ENCODE measurements around the gene SORD. TPM values are rescaled to one million over a fixed set of nuclear protein-coding genes. Genes with fewer than 3 reads are reported as not detected.
"Not testable (repeated sequence)": the region's sequence is repeated elsewhere in the genome, so short reads cannot be mapped to it uniquely, and the experiment has no call there.

Gene SORD
- total RNA-seq, 1 donor from 2014 or later = 1.6 TPM

DNA sequence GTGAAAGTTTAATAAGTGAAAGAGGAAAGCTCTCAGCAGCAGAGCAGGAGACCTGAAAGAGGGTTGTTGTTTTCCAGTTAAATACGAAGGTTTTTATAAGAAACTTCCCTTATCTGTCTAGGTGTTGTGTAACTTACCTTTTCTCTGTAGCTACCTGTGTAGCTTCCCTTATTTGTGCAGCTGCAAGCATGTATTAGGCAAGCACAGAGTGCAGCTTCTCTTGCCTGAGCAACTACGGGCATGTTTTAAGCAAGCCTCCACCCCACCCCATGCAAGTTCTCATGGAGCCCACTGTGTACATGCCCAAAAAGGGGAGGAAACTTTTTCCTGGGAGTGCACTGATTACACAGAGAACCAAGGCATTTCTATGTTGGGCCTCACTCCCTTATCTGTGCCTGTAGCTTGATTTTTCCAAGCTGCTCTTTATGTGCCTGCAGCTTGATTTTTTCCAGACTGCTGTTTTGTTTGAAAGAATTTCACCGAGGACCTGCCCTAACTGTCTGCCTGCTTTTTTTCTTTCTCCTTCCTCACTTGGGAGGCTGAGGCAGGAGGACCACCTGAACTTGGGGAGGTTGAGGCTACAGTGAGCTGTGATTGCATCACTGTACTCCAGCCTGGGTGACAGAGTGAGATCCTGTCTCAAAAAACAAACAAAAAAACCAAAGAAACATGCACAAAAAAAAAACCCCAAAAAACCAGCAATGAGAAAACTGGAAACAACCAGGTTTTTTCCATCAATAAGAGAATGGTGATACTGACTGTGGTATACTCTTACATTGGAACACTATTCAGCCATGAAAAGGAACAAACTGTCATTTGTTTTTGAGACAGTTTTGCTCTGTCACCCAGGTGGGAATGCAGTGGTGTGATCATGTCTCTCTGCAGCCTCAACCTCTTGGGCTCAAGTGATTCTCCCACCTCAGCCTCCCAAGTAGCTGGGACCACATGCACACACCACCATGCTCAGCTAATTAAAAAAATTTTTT is 36.0 kb downstream of the SORD start:
- not testable (repeated sequence) for H3K4me3 ChIP-seq (ENCODE audit: low read length in 3 of 3); H3K4me1 ChIP-seq (ENCODE audit: control insufficient read depth in 3 of 3, insufficient read depth in 3 of 3, low read length in 3 of 3)

GRCh38 chr15:45062301-45062700 is 39.3 kb downstream of the SORD start:
- not testable (repeated sequence) for H3K27me3 ChIP-seq (ENCODE audit: control insufficient read depth in 3 of 3, insufficient read depth in 3 of 3, low read length in 3 of 3); H3K4me3 ChIP-seq (ENCODE audit: low read length in 3 of 3); H3K4me1 ChIP-seq (ENCODE audit: control insufficient read depth in 3 of 3, insufficient read depth in 3 of 3, low read length in 3 of 3); H3K9ac ChIP-seq (ENCODE audit: low read depth in 1 of 3, low read length in 3 of 3); H3K27ac ChIP-seq (ENCODE audit: low read depth, low read length); H3K36me3 ChIP-seq (ENCODE audit: control insufficient read depth in 3 of 3, insufficient read depth in 3 of 3, low read length in 3 of 3); H3K9me3 ChIP-seq (ENCODE audit: control insufficient read depth in 3 of 3, low read length in 3 of 3)

More for the DNA sequence above, 36.0 kb downstream of the SORD start:
- H3K36me3 ChIP-seq (ENCODE audit: control insufficient read depth in 3 of 3, insufficient read depth in 3 of 3, low read length in 3 of 3); H3K9ac ChIP-seq (ENCODE audit: low read depth in 1 of 3, low read length in 3 of 3); H3K27me3 ChIP-seq (ENCODE audit: control insufficient read depth in 3 of 3, insufficient read depth in 3 of 3, low read length in 3 of 3); H3K9me3 ChIP-seq (ENCODE audit: control insufficient read depth in 3 of 3, low read length in 3 of 3); H3K27ac ChIP-seq (ENCODE audit: low read depth, low read length): not testable (repeated sequence)

DNA sequence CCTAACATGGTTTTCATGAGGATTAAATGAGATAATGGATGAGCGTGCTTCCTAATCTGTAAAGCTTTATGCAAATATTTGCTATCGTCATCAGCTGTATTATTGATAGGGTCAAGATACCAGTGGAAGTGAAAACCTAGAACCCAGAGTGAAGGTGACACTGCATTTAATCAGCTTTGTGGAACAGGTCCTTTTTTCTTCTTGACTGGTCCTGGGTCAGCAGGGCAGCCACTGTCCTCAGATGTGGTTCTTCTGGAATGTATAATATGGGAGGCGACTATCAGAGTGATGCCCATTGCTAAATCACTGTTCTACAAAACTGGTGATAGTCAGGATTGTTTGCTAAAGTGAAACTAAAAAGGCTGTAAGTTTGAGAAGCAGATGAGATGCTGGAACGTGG is 41.4 kb downstream of the SORD start:
- no peak overlapping the region for H3K4me3 ChIP-seq (ENCODE audit: low read length in 3 of 3)
- no peaks in the 10 kb centered on the region for H3K36me3 ChIP-seq (ENCODE audit: control insufficient read depth in 3 of 3, insufficient read depth in 3 of 3, low read length in 3 of 3)
- no peak overlapping the region for H3K9ac ChIP-seq (ENCODE audit: low read depth in 1 of 3, low read length in 3 of 3)
- no peaks in the 10 kb centered on the region for H3K27me3 ChIP-seq (ENCODE audit: control insufficient read depth in 3 of 3, insufficient read depth in 3 of 3, low read length in 3 of 3)
- no peaks in the 10 kb centered on the region for H3K4me1 ChIP-seq (ENCODE audit: control insufficient read depth in 3 of 3, insufficient read depth in 3 of 3, low read length in 3 of 3)
- H3K27ac ChIP-seq (ENCODE audit: low read depth, low read length) = no peak overlapping the region
- H3K9me3 ChIP-seq (ENCODE audit: control insufficient read depth in 3 of 3, low read length in 3 of 3) = no peaks in the 10 kb centered on the region

DNA sequence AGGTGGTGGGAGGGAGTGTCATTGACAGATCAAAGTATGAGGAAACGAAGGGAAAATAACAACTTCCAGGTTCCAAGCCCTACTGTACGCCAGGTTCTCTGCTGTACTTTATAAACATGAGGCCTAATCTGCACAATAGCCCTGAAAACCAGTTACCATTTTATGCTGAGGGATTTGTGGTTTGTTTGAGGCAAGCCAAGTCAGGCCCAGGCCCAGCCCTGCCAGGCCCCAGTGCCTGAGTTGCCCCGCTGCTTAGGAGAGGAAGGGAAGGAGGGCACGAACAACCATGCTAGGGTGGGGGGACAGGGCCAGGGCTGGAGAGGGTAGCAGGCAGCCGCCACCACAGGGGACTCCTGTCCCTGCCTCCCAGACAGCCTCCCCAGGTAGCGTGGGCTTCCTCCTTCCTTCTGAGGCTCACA is 47.0 kb downstream of the SORD start:
- not testable (repeated sequence) for H3K9ac ChIP-seq (ENCODE audit: low read depth in 1 of 3, low read length in 3 of 3); H3K36me3 ChIP-seq (ENCODE audit: control insufficient read depth in 3 of 3, insufficient read depth in 3 of 3, low read length in 3 of 3); H3K27ac ChIP-seq (ENCODE audit: low read depth, low read length); H3K4me3 ChIP-seq (ENCODE audit: low read length in 3 of 3); H3K4me1 ChIP-seq (ENCODE audit: control insufficient read depth in 3 of 3, insufficient read depth in 3 of 3, low read length in 3 of 3); H3K9me3 ChIP-seq (ENCODE audit: control insufficient read depth in 3 of 3, low read length in 3 of 3); H3K27me3 ChIP-seq (ENCODE audit: control insufficient read depth in 3 of 3, insufficient read depth in 3 of 3, low read length in 3 of 3)

DNA sequence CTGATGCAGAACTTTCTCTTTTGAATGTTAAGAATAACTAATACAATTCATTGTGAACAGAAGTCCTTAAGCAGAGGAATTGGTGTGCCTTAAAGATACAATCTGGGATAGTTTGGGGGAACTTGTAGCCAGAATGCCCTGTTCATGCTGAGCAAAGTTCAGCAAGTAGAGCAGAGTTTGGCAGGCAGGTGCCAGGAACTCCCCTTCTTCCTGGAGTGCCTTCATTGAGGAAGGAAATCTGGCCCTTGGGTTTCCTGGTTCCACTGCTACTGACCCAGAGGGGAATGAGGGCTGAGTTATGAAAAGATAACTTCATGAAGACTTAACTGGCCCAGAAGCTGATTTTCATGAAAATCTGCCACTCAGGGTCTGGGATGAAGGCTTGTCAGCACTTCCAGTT is 50.6 kb downstream of the SORD start:
- H3K9ac ChIP-seq (ENCODE audit: low read depth in 1 of 3, low read length in 3 of 3); H3K27me3 ChIP-seq (ENCODE audit: control insufficient read depth in 3 of 3, insufficient read depth in 3 of 3, low read length in 3 of 3); H3K27ac ChIP-seq (ENCODE audit: low read depth, low read length); H3K36me3 ChIP-seq (ENCODE audit: control insufficient read depth in 3 of 3, insufficient read depth in 3 of 3, low read length in 3 of 3); H3K4me1 ChIP-seq (ENCODE audit: control insufficient read depth in 3 of 3, insufficient read depth in 3 of 3, low read length in 3 of 3); H3K4me3 ChIP-seq (ENCODE audit: low read length in 3 of 3); H3K9me3 ChIP-seq (ENCODE audit: control insufficient read depth in 3 of 3, low read length in 3 of 3): not testable (repeated sequence)

DNA sequence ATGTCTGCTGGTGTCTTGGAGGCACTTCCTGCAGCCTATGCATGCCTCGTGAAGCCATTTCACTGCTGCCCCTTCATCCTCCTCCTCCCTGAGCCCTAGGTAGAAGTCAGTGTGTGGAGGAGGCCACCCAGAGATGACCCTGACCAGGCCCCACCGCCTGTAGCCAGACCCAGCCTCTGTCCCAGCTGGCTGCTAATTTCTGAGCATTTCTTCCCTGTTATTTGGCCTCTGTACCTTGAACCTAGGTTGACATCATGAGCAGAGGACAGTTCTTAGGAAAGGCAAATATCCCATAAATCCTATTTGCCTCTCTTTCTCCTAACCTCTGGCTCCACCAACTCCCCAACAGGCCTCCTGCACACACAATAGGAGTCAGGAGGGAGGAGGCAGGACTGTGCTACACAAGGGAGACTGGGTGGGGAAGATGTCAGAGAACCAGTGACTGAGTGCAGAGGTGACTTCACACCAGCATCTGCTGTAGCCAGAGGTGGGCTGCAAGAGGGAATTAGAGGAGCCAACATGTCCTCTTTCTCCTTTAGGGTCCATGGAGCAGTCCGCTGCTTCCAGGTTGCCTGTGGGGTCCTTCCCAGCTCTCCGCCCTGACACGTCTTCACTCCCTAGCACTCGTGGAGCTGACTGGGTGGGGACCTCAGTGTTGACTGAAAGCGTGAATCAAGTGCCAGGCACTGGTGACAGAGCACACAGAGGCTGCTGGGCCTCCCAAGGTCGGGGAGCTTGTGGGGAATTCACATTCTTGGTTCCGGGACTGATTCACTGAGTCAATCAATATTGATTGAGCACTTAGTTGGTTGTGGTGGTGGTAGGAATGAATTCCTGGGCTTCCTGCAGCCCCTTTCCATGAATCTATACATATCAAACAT is 52.7 kb downstream of the SORD start:
- H3K27me3 ChIP-seq (ENCODE audit: control insufficient read depth in 3 of 3, insufficient read depth in 3 of 3, low read length in 3 of 3); H3K9ac ChIP-seq (ENCODE audit: low read depth in 1 of 3, low read length in 3 of 3); H3K4me3 ChIP-seq (ENCODE audit: low read length in 3 of 3); H3K9me3 ChIP-seq (ENCODE audit: control insufficient read depth in 3 of 3, low read length in 3 of 3); H3K36me3 ChIP-seq (ENCODE audit: control insufficient read depth in 3 of 3, insufficient read depth in 3 of 3, low read length in 3 of 3); H3K4me1 ChIP-seq (ENCODE audit: control insufficient read depth in 3 of 3, insufficient read depth in 3 of 3, low read length in 3 of 3); H3K27ac ChIP-seq (ENCODE audit: low read depth, low read length): not testable (repeated sequence)

GRCh38 chr15:45077391-45077790 is 54.4 kb downstream of the SORD start:
- H3K27me3 ChIP-seq (ENCODE audit: control insufficient read depth in 3 of 3, insufficient read depth in 3 of 3, low read length in 3 of 3); H3K27ac ChIP-seq (ENCODE audit: low read depth, low read length); H3K4me1 ChIP-seq (ENCODE audit: control insufficient read depth in 3 of 3, insufficient read depth in 3 of 3, low read length in 3 of 3); H3K9me3 ChIP-seq (ENCODE audit: control insufficient read depth in 3 of 3, low read length in 3 of 3); H3K4me3 ChIP-seq (ENCODE audit: low read length in 3 of 3); H3K9ac ChIP-seq (ENCODE audit: low read depth in 1 of 3, low read length in 3 of 3); H3K36me3 ChIP-seq (ENCODE audit: control insufficient read depth in 3 of 3, insufficient read depth in 3 of 3, low read length in 3 of 3): not testable (repeated sequence)

DNA sequence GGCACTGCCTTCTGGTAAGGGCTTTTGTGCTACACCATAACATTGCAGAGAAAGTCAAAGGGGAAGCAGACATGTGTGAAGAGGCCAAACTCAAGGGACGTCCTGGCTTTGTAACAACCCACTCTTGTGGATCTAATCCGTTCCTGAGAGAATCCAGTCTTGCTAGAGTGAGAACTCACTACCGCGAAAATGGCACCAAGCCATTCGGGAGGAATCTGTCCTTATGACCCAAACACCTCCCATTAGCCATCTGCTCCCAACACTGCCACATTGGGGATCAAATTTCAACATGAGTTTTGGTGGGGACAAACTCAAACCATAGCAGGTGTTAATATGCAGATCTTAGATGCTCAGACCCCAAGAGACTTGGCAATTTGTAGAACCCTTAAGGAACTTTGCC is 56.2 kb downstream of the SORD start:
- H3K4me3 ChIP-seq (ENCODE audit: low read length in 3 of 3); H3K9ac ChIP-seq (ENCODE audit: low read depth in 1 of 3, low read length in 3 of 3); H3K27ac ChIP-seq (ENCODE audit: low read depth, low read length); H3K4me1 ChIP-seq (ENCODE audit: control insufficient read depth in 3 of 3, insufficient read depth in 3 of 3, low read length in 3 of 3); H3K27me3 ChIP-seq (ENCODE audit: control insufficient read depth in 3 of 3, insufficient read depth in 3 of 3, low read length in 3 of 3); H3K9me3 ChIP-seq (ENCODE audit: control insufficient read depth in 3 of 3, low read length in 3 of 3); H3K36me3 ChIP-seq (ENCODE audit: control insufficient read depth in 3 of 3, insufficient read depth in 3 of 3, low read length in 3 of 3): not testable (repeated sequence)

GRCh38 chr15:45079628-45080246 is 56.7 kb downstream of the SORD start:
- H3K4me3 ChIP-seq (ENCODE audit: low read length in 3 of 3); H3K36me3 ChIP-seq (ENCODE audit: control insufficient read depth in 3 of 3, insufficient read depth in 3 of 3, low read length in 3 of 3); H3K9me3 ChIP-seq (ENCODE audit: control insufficient read depth in 3 of 3, low read length in 3 of 3); H3K9ac ChIP-seq (ENCODE audit: low read depth in 1 of 3, low read length in 3 of 3); H3K4me1 ChIP-seq (ENCODE audit: control insufficient read depth in 3 of 3, insufficient read depth in 3 of 3, low read length in 3 of 3); H3K27me3 ChIP-seq (ENCODE audit: control insufficient read depth in 3 of 3, insufficient read depth in 3 of 3, low read length in 3 of 3); H3K27ac ChIP-seq (ENCODE audit: low read depth, low read length): not testable (repeated sequence)

DNA sequence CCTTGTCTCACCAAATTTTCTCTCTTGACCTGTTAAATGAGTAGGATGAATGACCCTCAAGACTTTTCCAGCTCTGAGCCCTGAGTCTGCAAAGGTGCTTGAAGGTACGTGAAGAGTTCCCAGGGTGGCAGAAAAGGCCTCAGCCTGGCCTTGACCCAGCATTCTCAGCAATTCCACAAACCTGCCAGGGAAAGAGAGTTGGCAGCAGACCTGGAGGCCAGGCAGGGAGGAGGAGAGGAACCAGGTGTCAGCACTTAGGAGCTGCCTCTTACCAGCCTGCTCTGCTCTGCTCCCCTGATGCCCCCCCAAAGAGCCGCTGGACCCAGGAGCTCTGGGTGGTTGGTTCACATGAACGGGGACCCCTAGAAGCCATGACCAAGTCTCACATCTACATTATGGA is 57.6 kb downstream of the SORD start:
- not testable (repeated sequence) for H3K27ac ChIP-seq (ENCODE audit: low read depth, low read length); H3K4me1 ChIP-seq (ENCODE audit: control insufficient read depth in 3 of 3, insufficient read depth in 3 of 3, low read length in 3 of 3); H3K27me3 ChIP-seq (ENCODE audit: control insufficient read depth in 3 of 3, insufficient read depth in 3 of 3, low read length in 3 of 3); H3K4me3 ChIP-seq (ENCODE audit: low read length in 3 of 3); H3K9ac ChIP-seq (ENCODE audit: low read depth in 1 of 3, low read length in 3 of 3); H3K9me3 ChIP-seq (ENCODE audit: control insufficient read depth in 3 of 3, low read length in 3 of 3); H3K36me3 ChIP-seq (ENCODE audit: control insufficient read depth in 3 of 3, insufficient read depth in 3 of 3, low read length in 3 of 3)

All from skeletal muscle tissue (tissue), 4 donors.